Eye (tissue), 1 donor: Measurements from ENCODE around the gene ZMIZ1.
A peak's percentile ranks its signal among the peaks of the same experiment; 100 is the strongest.
"Not testable (repeated sequence)": the region's sequence is repeated elsewhere in the genome, so short reads cannot be mapped to it uniquely, and the experiment has no call there.

Source experiments
- DNase-seq: peaks from one replicate; pipeline ENCODE4 v3.0.0-alpha.2; 2015

The ZMIZ1 gene

DNA sequence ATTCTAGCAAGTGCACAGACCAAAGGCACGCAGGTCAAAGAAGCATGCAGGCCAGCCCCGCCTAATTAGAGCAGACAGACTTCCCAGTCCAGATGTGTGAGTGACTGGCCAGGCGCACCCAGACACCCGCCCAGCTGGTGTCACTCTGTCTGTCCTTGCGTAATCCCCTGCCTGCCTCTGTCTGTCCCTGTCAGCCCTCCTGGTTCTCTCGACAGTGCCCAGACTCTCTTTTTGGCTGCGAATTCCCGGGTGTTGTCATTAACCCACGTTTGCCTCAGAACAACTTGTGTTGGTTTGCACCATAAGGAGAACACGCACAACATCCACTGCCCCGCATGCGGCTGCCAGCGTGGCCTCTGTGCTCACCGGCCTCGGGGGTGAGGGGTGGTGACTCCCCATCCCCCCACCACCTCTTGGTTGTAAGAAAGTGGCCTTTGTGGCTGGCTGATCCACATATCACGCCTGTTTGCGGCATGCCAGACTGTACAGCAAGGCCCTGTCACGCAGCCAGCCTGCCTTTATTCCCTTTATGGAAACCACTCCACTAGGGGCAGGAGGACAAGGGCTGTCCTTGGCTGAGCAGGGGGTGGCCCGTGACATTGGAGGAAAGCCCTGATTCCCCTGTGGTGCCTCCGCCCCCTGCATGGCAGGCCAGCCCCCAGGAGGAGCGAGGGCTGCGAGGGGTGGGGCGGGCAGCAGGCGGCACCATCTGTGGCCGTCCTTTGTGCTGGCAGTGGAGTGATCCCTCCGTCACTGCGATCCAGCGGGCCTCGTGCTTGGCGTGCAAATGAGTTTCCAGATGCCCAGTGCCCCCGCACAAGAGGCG, 205.7 kb downstream of the ZMIZ1 start:
- peak; percentile 70 for DNase-seq

DNA sequence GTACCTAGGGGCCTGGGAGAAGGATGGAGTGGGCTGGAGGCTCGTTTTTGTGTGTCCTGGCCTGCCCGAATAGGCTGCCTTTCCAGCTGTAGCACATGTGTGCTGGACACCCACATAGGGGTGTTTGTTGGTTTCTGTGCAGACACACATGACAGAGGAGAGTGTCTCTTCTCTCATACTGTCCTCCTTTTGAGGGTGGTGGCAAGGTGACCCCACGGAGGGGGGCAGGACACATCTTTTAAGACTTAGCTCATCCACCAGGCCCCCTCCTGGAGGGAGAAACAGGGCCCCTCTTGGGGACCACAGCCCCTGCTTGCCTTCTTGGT, 206.3 kb downstream of the ZMIZ1 start:
- DNase-seq = no peak

DNA sequence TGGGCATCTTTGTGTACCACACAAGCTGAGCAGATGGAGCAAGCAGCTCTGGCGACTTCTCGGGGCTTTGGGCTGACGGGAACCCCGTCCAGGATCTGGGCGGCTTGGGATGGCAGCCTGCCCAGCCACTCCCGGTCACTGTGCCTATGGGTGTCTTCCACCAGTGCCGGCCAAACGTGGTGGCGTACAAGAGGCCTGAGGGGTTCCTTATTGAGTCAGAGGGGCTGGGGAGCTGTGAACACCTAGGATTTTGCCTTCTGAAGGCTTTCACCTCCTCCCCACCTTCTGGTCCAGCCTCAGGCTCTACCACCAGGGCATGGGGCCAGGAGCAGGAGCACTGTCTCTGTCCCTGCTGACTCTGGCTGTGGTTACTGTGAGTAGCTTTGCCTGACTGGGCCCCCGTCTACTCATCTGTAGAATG, 206.7 kb downstream of the ZMIZ1 start:
- no peak for DNase-seq

DNA sequence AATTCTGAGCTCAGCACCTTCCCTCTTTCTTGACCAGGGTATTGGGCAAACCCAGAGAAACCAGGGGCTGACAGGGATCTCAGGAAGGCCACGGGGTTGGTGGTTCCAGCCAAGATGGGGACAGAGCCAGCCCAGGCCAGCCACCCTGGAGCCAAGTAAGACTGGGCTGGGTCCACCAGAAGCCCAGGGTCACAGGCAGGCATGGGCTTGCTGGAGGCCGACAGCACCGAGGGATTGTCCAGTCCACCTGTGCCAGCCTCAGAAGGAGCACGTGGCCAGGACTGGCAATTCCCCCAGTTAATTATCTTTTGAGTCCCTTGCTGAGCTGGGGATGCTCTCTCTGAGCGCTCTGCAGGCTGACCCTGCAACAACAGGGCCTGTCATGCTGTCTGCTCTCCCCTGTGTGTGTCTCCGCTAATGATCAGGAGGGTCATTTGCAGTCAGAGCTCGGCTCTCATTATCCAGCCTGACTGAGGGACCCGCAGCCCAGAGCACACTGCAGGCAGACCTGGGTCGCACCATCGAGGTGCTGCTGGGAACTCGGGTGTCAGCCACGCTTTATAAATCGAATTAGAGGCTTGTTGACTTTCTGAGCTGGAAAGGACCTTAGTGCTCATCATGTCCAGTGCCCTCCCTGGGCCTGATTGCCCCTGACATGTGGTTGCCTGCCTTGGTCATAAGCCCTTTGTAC, 209.0 kb downstream of the ZMIZ1 start:
- DNase-seq = peak; percentile 72

DNA sequence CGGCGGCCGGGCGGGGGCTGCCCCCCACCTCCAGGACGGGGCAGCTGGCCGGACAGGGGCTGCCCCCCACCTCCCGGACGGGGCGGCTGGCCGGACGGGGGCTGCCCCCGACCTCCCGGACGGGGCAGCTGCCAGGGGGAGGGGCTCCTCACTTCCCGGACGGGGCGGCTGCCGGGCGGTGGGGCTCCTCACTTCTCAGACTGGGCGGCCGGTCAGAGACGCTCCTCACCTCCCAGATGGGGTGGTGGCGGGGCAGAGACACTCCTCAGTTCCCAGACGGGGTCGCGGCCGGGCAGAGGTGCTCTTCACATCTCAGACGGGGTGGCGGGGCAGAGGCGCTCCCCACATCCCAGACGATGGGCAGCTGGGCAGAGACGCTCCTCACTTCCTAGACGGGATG, 210.3 kb downstream of the ZMIZ1 start:
- DNase-seq = not testable (repeated sequence)

DNA sequence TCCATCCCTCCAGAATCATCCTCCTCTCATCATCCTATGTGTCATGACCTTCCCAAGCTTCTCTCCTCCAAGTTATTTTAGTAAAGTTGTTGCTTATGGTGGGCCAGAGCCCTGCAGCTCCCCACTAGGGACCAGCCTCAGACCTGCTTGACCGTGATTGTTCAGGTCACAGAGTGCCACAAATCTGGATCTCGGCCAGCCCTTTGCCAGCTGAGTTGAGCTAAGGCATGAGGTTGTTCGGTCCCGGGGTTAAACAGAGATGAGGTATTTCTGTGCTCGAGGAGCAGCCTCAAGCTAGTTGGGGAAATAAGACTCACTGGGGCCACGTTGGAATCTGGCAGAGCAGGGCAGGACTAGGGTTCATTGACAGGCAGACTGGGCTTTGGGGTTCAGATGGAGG, 212.2 kb downstream of the ZMIZ1 start:
- DNase-seq = no peak

DNA sequence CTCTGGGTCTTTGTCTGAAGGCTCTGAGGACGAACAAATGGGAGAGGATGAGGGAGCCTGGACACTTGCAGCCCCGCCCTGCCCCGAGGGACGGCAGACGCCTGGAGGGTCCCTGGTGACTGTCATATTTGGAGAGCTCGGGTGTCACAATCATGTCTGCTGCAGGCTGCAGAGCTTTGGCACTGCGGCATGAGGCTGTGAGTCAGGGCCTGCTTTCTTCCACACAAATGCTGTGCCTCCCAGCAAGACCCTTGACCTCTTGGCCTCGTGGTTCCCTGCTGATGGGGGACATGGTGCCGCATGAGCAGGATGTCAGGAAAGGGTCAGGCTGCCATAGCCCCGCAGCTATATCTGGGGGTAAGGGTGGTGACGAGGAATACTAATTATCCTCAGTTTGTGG, 213.6 kb downstream of the ZMIZ1 start:
- DNase-seq = no peak

DNA sequence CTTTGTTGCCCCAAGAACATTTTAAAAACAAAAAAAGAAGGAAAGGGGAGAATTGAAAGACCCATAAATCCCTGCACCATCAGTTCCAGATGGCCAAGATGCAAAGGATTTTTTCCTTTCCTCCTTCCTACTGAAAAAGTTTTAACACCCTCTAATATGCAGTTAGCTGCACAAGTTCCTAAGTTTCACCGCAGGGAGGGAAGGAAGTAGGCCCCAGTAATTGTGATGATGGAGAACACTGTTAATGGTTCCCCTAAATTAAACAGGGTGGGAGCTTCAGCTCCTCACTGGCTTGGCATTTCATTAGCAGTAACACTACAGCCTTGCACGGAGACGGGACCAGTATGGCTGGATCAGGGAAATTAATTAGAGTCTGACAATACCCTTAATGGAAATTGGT, 214.8 kb downstream of the ZMIZ1 start:
- DNase-seq = no peak

DNA sequence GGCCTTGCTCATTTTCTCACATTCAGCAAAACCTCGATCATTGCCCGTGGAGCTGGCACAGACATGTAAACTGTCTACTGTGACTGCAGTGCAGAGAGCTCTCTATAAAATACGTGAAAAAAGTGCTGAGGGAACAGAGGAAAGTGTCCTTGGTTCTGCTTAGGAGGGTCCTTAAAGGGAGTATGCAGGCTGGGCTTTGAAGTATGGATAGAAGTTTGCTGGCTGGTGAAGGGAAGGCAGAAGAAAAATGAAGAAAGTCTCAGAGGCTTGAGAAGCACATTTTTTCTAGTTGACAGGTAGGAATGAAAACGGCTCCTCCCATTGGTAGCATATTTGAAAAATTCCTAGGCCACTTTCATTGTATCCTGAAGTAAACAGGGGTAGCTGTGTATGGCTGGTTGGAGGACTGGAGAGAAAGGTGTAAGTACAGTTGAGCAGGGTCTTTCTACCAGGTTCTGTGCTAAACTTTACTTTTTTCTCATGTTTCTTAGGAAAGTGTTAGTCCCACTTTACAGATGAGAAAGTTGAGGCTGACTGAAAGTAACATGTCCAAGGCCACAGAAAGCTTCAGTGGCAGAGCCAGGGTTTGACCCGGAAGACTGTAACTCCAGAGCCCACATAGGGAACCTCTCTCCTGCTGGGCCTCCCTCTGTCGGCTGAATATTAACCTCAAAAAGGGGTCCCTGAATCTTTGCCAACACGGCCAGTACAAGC, 215.5 kb downstream of the ZMIZ1 start:
- no peak for DNase-seq

DNA sequence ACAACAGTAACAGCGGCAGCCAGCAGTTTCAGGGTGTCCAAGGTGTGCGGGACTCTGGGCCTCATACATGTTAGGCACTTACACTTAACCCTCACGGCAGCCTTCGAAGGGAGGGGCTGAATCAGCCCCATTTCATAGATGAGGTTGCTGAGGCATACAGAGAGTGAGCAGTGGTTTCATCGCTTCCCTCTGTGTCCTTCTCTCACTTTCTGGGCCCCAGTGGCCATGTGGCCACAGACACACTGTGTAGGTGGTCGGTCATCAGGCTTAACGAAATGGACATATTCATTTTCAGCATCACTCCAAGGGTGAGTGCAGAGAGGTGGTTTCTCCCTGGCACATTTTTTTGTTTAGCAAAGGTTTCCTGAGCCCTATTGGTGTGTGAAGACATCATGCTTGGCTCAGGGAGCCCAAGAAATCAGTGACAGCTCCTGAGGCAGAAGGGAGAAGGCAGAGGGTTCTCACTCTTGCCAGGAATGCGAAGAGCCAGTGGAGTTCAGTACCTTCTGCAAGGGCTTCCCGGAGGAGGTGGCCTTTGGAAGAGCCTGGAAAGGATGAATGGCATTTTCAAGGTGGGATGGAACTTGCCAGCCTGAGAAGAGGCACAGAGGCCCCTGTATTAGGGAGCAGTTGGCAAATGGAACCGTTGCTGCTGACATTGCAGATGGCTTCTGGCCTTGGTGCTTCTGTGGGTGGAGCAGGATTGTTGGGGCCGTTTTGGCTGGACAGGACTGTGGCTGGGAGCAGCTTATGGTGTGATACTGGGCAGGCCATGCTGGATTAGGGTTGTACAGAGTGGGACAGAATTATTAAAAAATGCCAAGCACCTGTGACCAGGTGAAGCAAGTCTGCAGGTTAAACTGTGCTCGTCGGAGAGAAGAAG, 216.8 kb downstream of the ZMIZ1 start:
- no peak for DNase-seq

DNA sequence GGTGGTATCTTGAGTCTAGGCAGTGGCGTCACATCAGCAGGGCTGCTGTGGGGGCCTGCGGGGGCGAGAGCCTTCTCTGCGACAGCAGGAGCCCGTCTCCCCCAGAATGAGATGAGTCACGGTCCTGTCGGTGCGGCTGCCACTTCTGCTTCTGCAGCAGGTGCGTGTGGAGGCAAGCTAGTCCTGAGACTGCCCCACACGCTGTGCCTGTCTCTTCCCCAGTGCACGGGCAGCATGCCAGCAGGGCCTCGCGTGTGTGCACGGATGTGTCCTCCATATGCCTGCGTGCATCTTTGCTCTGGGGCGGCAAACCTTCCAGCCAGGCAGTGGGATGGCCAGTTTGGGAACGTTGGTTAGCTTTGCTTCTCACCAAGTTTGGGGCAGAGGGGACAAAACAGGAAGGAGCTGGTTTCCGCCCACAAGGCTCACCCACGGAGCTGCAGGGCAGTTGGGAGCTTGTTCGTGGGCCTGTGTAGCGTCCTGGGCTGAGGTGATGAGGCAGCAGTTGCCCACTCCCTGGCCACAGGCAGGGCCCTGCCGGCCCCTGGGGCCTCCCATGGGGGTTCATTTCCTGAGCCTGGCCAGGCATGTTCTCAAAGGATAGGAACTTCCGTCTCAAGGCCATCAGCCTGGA, 217.7 kb downstream of the ZMIZ1 start:
- DNase-seq = no peak

DNA sequence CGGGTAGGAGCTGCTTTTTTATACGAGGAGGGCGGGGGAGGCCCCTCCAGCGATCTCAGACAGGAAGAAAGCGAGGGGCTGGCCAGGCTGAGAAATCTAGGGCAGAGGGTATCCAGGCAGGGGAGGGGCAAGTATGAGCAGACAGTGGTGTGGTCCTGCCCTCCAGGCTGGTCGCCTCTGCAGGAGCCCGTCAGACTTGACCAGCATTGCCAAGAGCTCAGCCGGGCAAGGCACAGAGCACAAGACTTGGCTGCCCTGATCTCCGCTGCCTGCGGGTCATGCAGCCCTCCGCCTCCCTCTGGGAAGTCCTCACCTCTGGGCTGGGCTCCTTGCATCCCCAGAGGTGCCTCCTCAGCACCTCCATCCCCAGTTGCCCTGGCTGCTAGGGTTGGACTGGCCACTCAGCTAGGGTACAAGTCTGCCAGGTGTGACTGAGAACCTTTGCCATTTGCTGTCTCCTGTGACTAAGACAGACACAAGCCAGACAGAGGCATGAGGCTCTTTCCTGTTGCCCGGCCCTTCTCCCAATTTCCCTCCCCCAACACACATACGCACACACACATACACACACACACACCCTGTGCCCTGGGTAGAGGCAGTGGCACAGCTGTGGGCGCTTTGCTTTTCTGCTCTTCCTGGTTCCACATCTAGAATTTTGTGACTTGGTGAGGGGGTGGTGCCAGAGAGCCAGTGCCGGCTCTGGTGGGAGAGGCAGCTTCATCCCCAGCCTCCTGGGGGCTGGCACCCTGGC, 219.4 kb downstream of the ZMIZ1 start:
- DNase-seq = no peak

DNA sequence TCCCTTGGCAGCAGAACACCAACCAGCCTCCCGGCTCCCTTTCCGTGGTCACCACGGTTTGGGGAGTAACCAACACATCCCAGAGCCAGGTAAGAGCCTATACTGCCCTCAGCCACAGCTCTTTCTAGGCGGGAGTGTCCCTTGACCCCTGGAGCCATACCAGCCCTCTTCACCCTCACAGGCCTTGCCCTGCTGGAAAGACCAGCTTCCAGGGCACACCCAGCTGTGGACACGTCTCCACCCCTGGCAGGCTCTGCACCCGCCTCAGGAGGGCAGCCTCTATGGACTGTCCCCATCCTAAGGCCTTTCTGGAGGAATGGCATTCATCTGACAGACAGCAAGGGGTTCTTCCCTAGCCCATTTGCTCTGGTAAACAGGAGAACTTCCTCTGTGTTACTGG, 221.0 kb downstream of the ZMIZ1 start:
- no peak for DNase-seq

DNA sequence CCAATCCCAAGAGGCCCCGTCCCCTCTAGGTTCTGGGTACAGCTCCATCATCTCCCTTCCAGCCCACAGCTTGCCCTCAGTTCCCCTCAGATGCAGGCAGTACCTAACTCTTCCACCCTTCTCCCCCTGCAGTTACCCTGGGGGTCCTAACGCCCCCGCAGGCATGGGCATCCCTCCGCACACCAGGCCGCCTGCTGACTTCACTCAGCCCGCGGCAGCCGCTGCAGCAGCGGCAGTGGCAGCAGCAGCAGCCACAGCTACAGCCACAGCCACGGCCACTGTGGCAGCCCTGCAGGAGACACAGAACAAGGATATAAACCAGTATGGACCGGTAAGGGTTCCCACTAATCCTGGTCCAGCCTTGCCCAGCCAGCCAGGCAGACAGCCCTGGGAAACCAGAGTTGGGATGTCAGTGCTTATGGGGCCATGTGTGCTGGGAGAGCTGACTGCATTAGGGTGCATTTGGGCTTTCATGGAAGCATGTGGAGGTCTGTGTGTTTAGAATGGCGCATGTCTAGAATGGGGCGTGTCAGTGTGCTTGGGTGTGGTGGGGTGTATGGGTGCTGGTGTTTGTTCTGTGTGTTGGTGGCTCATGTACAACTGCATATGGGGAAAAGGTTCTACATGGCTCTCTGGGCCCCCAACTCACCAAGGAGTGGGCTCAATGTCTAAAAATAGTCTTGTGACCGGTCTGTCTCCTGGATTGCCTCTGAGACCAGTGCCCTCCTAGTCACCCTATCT, 223.4 kb downstream of the ZMIZ1 start:
- DNase-seq = no peak

DNA sequence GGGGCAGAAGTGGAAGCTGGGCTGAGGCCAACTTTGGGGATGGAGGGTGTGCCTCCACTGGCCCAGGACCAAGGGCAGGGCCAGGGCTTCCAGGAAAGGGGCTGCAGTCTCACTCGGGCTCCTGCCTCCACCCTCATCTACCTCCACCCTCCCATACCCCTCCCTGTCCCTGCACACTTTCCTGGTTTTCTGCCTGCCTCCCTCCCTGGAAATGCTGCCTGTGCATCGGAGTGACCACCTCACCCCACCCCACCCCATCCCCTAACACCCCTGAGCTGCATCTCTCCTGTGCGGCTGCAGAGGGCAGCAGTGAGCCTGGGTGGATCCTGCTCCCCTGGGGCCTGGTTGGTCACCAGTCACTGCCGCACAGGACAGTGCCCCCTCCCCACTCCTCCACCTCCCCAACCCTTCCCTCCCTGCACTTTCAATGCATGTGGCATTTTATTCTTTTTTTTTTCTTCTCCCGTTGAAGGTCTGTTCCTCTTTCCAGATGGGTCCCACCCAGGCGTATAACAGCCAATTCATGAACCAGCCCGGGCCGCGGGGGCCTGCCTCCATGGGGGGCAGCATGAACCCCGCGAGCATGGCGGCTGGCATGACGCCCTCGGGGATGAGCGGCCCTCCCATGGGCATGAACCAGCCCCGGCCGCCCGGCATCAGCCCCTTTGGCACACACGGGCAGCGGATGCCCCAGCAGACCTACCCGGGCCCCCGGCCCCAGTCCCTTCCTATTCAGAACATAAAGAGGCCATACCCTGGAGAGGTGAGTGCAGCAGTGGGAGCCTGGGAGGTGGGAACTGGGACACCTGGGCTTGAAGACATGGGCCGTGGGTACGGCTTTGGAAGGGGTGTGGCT, 224.4 kb downstream of the ZMIZ1 start:
- no peak for DNase-seq

DNA sequence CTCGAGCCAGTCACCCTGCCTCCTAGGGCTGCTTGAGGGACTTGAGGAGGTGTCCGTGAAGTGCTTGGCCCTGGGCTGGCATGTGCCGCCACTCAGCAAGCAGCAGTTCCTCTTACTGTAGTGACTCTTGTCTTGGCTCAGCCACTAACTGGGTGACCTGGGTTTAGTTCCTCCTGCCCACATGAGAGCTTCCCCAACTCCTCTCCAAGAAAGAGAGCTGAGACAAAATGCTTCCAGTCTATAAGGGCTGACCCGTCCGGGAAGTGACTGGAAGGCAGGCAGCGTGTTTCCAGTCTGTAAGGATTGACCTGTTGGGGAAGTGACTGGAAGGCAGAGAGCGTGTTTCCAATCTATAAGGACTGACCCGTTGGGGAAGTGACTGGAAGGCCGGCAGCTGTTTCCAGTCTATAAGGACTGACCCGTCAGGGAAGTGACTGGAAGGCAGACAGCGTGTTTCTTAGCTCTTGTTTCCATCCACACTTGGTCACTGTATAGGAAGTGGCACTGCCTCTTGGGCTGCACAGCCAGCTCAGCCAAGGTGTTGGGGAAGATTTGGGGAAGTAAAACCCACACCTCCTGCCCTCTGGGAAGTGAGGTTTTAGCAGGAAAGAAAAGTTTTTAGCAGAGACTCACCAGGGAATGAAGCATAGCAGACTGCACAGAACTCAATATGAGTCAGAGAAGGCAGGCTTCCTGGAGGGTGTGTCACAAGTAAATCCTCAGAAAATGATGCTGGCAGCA, 225.2 kb downstream of the ZMIZ1 start:
- DNase-seq = no peak

DNA sequence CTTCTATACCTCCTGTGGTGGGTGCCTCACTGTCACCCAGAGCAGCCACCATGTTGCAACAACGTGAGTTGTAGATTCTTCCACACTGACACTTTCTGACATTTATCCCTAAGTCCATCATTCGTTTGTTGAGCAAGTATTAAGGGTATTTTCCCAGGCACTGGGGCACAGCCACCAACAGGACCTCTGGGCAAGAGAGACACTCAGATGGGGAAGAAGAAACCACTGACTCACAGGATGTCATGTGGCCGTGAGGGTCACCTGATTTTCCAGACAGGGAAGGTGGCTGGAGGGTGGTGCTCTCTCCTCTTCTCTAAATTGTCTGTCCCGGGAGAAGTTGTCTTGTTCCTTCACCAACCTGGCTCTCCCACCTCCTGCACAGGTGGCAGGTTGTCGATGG, 226.8 kb downstream of the ZMIZ1 start:
- DNase-seq = no peak

DNA sequence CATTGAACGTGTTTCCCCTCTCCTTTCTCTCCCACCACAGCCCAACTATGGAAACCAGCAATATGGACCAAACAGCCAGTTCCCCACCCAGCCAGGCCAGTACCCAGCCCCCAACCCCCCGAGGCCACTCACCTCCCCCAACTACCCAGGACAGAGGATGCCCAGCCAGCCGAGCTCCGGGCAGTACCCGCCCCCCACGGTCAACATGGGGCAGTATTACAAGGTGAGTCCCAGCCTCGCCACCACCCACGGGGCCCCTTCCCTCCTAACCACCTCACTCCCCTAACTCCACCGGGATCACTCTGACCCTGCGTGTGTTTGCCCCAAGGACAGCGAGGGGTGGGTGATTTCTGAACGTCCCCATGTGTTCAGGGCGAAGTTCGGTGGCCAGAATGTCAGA, 227.7 kb downstream of the ZMIZ1 start:
- DNase-seq = no peak
